GM19463 (cell line): ENCODE measurements around the gene GDE1.

Source experiments
- ATAC-seq: cut with Tn5 transposase; IDR thresholded peaks from one replicate; pipeline ENCODE4 v1.9.1; 2021; ENCODE audit warnings: mild to moderate bottlenecking, moderate library complexity; ENCODE audit not compliant: unreplicated experiment

The GDE1 gene

GRCh38 chr16:19524356-19524615 is 2.4 kb upstream of the GDE1 start:
- no peak for ATAC-seq

- ATAC-seq, result peak; percentile 73
Observed at GRCh38 chr16:19523559-19524355, 1.9 kb upstream of the GDE1 start, which contains the start of gene CCP110. Gene CCP110 (plus strand): TSS chr16:19523942. CDS start chr16:19527882, 3,940 bp downstream.

GRCh38 chr16:19523184-19523558 is 1.3 kb upstream of the GDE1 start:
- no peak for ATAC-seq

GRCh38 chr16:19522760-19523159 is 862 bp upstream of the GDE1 start:
- no peak for ATAC-seq

GRCh38 chr16:19522397-19522732 is 467 bp upstream of the GDE1 start:
- ATAC-seq, result no peak

- ATAC-seq, result no peak
Observed at GRCh38 chr16:19520861-19521331, 1.0 kb downstream of the GDE1 start.

GRCh38 chr16:19518388-19518787 is 3.5 kb downstream of the GDE1 start:
- ATAC-seq, result no peak

GRCh38 chr16:19517424-19518089 is 4.3 kb downstream of the GDE1 start:
- no peak for ATAC-seq

- ATAC-seq, result no peak
Observed at GRCh38 chr16:19515757-19516156, 6.1 kb downstream of the GDE1 start.

GRCh38 chr16:19513377-19514053 is 8.4 kb downstream of the GDE1 start:
- no peak for ATAC-seq

- no peak for ATAC-seq
Observed at GRCh38 chr16:19512297-19512696, 9.6 kb downstream of the GDE1 start.

- ATAC-seq, result no peak
Observed at GRCh38 chr16:19507867-19508266, 14.0 kb downstream of the GDE1 start.

- no peak for ATAC-seq
Observed at GRCh38 chr16:19506965-19507364, 14.9 kb downstream of the GDE1 start.

- no peak for ATAC-seq
Observed at GRCh38 chr16:19505600-19506303, 16.1 kb downstream of the GDE1 start.

- ATAC-seq, result no peak
Observed at GRCh38 chr16:19503461-19504075, 18.3 kb downstream of the GDE1 start.

- ATAC-seq, result no peak
Observed at GRCh38 chr16:19502395-19503131, 19.3 kb downstream of the GDE1 start.

- ATAC-seq, result no peak
Observed at GRCh38 chr16:19499481-19499880, 22.4 kb downstream of the GDE1 start.

- ATAC-seq, result no peak
Observed at GRCh38 chr16:19499006-19499405, 22.9 kb downstream of the GDE1 start.

- ATAC-seq, result no peak
Observed at GRCh38 chr16:19497176-19497575, 24.7 kb downstream of the GDE1 start.

- ATAC-seq, result no peak
Observed at GRCh38 chr16:19490619-19491018, 31.3 kb downstream of the GDE1 start.
